ENCODE measurements around the gene GDAP2.

DNA sequence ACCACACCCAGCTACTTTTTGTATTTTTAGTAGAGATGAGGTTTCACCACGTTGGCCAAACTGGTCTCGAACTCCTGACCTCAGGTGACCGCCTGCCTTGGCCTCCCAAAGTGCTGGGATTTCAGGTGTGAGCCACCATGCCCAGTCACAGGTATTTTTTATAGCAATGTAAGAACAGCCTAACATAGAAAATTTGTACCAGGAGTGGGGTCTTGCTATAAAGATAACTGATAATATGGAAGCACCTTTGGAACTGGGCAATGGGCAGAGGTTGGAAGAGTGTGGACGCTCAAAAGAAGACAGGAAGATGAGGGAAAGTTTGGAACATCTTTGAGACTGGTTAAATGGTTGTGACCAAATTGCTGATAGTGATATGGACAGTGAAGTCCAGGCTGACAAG, 99.2 kb downstream of the GDAP2 start:
- TF ChIP-seq, protein P1, sequence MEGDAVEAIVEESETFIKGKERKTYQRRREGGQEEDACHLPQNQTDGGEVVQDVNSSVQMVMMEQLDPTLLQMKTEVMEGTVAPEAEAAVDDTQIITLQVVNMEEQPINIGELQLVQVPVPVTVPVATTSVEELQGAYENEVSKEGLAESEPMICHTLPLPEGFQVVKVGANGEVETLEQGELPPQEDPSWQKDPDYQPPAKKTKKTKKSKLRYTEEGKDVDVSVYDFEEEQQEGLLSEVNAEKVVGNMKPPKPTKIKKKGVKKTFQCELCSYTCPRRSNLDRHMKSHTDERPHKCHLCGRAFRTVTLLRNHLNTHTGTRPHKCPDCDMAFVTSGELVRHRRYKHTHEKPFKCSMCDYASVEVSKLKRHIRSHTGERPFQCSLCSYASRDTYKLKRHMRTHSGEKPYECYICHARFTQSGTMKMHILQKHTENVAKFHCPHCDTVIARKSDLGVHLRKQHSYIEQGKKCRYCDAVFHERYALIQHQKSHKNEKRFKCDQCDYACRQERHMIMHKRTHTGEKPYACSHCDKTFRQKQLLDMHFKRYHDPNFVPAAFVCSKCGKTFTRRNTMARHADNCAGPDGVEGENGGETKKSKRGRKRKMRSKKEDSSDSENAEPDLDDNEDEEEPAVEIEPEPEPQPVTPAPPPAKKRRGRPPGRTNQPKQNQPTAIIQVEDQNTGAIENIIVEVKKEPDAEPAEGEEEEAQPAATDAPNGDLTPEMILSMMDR (IDR thresholded peaks at IDR 0.05; ENCODE audit: low read length): no peak
- no peak for TF ChIP-seq EZH2 (IDR thresholded peaks at IDR 0.05; ENCODE audit: borderline replicate concordance, low read length)
